GM12872 (cell line): ENCODE data around the gene WDR27.

Experiments
- TF ChIP-seq, protein P1 (sequence below): IDR thresholded peaks from 3 replicates; pipeline ENCODE4 v1.5.1; 2011; ENCODE audit warnings: low read depth, mild to moderate bottlenecking, low read length, moderate library complexity; ENCODE audit not compliant: insufficient read depth

Gene WDR27

DNA sequence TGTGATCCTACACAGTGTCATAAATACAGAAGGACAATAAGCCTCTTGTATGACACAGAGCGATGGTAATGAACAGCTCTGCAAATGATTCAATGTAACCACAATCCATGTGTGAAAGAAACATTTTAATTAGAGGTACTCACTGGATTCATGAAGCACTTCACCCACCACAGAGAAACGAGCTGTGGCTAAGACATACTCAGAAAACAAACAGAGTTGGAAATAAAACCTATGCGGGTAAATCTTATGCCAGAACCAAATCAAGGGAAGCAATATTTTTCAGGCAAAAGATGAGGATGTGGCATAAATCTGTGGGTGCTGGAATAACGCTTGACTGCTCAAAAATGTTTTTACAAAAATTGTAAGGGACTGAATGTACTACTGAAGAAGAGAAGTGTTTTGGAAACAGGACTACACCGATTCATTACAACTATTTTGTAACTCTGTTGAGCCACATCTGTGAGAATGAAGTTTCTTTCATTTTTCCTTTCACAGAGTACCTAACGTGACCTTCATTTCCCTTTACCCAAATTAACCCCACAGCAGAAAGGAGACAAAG lies 112.1 kb downstream of the WDR27 start:
- TF ChIP-seq, protein P1, sequence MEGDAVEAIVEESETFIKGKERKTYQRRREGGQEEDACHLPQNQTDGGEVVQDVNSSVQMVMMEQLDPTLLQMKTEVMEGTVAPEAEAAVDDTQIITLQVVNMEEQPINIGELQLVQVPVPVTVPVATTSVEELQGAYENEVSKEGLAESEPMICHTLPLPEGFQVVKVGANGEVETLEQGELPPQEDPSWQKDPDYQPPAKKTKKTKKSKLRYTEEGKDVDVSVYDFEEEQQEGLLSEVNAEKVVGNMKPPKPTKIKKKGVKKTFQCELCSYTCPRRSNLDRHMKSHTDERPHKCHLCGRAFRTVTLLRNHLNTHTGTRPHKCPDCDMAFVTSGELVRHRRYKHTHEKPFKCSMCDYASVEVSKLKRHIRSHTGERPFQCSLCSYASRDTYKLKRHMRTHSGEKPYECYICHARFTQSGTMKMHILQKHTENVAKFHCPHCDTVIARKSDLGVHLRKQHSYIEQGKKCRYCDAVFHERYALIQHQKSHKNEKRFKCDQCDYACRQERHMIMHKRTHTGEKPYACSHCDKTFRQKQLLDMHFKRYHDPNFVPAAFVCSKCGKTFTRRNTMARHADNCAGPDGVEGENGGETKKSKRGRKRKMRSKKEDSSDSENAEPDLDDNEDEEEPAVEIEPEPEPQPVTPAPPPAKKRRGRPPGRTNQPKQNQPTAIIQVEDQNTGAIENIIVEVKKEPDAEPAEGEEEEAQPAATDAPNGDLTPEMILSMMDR, result no peak

DNA sequence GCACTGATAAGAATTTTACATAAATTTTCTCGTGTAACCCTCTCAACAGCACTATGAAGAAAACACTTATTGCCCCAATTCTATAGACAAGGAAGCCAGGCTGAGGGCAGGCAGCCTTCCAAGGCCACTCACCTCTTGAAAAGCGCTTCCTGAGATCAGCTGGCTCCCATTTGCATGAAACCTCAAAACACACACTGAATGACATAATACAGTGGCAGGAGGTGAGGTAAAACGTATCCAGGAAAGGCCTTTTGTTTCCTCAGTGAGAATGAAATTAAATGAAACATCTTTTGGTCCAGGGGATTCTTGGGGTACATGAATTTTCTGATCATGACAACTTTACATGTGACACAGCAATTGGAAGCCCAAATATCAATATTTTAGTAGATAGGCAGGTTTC lies 112.5 kb downstream of the WDR27 start:
- TF ChIP-seq, protein P1, result no peak

DNA sequence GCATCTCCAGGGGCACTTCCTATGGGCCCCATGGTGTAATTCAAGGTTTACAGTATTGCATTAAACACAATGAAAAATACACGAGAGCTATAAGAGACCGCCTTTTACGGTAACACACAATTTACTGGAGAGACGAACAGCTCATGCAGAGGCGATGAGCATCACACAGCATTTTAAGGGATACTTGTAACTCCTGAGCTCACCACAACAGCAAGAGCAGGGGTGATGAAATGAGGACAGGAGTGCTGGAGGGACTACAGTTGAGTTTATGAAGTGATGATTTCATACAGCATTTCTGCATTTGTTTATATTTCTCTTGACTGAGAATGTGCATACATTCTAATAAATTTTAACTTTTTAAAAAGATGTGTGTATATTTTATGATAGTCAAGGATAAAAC lies 113.9 kb downstream of the WDR27 start:
- TF ChIP-seq, protein P1, result no peak

DNA sequence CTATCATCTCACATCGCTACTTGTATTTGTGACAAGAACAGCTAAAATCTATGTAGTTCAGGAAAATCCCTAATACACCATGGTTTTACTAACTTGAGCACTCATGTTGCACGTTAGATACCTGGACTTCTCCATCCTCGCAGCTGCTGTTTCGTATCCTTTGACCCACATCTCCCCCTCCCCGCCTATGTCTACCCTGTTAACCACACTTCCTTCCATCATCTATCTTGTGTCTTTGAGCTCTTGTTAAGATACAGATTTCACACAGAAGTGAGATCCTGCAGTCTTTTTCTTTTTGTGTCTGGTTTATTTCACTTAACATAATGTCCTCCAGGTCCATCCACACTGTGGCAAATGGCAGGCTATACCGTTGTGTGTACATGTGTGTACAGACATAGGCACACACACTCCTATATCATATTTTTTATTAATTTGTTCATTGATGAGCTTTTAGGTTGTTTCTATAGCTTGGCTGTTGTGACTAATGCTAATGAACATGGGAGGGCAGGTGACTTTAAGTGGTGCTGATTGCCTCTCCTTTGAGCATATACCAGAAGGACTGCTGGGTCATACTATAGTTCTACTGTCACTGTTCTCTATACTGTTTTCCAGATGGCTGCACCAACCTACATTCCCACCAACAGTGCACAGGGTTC lies 117.8 kb downstream of the WDR27 start:
- TF ChIP-seq, protein P1, result no peak

DNA sequence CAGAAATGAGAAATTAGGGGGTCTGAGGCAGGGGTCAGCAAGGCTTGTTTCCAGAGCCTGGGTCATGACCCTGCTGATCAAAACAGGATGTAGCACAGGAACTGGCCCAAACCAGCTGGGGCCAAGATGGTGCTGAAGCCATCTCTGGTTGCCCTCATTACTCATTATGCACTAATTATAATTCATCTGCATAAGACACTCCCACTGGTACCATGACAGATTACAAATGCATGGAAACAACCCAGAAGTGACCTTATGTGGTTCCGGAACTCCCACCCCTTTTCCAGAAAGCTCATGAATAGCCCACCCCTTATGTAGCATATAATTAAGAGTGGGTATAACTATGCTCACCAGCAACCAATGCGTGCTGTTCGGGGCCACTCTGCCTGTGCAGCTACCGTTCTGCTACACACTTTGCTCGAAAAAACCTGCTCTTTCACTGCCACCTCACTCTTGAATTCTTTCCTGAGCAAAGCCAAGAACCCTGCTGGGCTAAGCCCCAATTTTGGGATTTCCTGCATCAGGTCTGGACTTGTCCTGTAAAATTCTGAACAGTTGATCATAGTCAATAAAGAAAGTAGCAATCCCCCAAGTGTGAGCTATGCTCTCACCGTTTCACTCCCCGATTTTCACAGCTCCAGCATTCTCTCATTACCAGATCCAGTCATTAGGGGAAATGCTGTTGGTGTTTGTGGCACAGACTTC lies 122.3 kb downstream of the WDR27 start:
- TF ChIP-seq, protein P1, result no peak

DNA sequence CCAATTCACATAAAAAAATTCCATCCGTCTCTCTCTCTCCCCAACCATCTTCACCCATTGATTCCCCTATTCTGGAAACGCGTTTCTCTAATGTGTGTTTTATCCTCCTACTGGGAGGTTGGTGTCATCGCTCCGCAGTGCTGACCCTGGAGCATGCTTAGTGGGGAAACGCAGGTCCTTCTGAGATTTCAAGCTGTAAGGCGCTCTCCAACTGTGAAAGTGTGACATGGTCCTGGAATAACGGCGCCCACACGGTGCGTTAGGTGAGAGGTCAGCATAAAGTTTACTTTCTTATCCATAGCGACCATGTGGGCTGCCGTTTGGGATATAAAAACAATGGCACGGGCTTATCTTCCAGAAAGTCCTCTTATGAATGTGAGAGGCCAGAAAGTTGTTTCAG lies 123.9 kb downstream of the WDR27 start:
- TF ChIP-seq, protein P1, result no peak

DNA sequence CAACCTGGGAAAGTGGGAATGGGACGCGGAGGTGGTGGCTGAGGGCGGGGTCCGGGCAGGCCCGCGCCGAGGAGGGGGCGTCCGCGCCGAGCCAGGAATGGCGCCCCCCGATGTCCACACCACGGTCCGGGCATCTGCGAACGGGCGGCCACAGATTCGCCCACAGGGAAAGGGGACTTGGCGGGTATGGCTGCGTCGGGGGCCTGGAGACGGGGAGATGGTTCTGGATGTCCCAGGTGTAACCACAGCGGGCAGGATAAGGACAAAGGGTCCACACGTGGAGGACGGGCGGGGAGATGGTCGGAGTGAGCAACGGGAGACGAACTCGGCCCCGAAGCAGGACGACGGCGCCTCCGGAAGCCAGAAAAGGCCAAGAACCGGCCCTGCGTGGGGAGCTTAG lies 124.6 kb downstream of the WDR27 start:
- TF ChIP-seq, protein P1, result no peak
